Eye (tissue), 1 donor: Measurements from ENCODE around the gene ZFYVE28.

Experiments used
- DNase-seq: peaks from one replicate; pipeline ENCODE4 v3.0.0-alpha.2; 2015

ZFYVE28 gene

GRCh38 chr4:2256156-2256731 is 162.2 kb downstream of the ZFYVE28 start:
- no peak for DNase-seq

- no peak for DNase-seq
Measured at GRCh38 chr4:2255501-2256155, 162.8 kb downstream of the ZFYVE28 start.

DNA sequence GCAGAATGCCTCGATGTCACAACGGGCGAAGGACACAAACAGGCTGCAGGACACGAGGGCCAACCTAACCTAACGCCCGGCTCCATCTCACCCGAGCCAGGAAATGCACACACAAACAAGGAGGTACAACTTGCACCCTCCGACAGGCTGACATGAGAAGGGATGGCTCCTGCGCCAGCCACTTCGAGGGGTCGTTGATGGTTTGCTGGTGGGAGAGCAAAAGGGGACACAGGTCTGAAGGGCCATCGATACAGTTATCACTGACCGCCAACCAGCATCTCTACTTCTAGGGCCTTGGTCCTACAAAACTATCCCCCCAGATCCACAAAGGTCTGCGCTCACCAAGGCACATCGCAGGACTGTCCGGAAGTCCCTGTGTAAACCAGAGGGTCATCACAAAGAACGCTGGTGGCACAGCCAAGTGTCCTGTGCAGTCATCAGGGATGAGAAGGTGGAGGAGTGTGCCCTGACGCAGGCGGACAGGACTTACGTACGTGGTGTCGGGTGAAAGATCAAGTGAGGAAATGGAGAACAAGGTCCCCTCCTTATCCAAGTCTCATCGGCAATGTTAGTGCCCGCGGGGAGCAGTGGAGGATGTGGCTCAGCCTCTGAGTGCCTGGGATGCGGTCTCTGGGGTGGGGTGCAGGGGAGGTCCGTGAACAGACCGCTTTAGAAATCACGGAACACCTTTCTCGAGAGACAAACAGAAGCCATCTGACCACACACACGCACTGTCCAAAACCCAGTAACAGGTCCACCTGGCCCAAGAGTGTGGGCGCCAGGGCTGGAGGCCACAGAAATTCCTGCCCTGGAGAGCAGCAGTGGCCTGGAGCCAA is 163.6 kb downstream of the ZFYVE28 start:
- no peak for DNase-seq

GRCh38 chr4:2253160-2254084 is 165.0 kb downstream of the ZFYVE28 start:
- DNase-seq, result no peak

DNA sequence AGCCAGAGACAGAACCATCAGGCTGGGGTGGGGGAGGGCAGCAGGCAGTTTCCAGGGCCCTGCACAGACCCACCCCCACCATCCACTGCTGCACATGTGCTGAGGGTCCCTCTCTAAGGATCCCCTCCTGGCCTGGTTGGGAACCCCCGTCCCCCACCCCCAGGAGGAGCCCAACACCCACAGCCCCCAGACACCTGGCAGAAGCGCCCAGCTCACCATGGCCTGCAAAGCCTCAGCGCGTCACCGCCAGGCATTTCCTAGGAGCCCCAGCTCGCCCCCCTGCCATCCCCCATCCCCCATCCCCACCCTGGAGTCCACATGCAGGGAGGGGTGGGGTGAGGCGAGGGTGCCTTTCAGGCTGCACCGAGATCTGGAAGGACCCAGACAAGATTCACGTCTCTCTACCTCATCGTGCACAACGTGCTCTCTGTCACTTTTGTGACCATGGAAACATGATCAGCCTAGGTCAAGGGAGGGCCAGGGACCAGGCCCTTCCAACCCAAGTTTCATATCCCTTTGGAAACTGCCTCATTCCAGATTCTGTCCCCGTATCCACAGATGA is 165.8 kb downstream of the ZFYVE28 start:
- no peak for DNase-seq

DNA sequence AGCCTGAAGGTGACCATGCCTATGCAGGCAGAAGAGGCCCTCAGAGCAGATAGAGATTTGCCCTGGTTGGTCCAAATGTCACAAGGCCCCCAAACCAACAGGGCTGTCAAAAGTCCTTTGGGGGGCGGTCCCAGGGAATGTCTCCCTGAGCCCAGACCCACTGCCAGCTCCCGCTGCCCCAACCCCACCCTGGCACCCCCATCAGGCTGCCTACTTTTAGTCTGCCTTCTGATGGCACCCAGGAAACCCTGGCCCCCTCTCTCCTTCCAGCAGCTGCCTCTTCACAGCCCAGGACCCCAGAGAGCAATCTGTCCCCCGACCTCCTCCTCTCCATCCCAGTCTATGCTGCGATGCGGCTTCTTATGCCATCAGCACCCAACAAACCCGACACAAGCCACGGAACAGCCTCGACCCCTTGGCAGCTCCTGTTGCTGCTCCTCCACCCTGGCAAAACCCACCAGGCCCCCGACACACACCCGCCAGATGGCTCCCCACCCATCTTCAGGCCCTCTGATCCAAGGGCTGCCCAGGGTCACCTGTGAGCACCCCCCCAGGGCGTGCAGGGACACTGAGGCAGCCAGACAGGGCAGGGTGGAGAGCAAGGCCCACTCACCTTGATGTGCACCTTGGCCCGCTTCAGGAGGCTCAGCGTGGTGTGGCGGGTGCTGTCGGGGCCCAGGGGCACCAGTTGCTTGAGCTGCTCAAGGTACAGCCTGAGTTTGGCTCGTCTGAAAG is 166.5 kb downstream of the ZFYVE28 start:
- no peak for DNase-seq

DNA sequence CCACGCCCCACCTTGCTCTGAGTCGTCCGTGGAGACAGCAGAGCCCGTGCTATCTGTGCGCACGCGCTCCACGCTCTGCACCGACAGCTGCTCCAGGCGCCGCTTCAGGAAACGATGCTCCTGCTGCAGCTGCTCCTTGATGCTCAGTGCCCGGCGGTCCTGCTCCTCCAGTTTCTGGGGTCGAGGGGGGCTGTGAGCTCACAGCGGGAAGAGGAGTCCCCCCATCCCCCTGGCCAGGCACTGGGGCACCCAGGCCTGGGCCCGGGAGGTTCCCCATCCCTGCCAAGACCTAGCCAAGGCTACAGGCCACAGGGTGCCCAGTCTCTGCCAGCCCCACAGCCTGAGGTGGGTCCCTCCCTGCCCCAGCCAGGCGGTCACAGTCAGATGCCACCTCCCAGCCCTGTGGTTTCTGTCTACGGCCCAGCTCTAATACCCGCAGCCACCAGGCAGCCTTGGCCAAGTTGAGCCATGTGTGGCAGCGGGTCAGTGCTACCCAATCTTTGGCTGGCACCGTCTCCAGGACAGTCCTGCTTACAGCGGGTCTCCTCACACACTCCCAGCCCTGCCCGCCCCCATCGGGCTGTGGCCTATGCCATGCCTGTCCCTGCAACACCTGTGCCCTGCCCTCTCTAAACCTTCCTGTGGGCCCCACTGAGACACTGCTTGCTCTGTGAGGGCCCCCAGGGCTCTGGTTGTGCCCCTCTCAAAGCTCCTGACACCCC is 167.2 kb downstream of the ZFYVE28 start:
- DNase-seq, result no peak

- DNase-seq, result no peak
Measured at GRCh38 chr4:2250357-2251072, 167.9 kb downstream of the ZFYVE28 start.

DNA sequence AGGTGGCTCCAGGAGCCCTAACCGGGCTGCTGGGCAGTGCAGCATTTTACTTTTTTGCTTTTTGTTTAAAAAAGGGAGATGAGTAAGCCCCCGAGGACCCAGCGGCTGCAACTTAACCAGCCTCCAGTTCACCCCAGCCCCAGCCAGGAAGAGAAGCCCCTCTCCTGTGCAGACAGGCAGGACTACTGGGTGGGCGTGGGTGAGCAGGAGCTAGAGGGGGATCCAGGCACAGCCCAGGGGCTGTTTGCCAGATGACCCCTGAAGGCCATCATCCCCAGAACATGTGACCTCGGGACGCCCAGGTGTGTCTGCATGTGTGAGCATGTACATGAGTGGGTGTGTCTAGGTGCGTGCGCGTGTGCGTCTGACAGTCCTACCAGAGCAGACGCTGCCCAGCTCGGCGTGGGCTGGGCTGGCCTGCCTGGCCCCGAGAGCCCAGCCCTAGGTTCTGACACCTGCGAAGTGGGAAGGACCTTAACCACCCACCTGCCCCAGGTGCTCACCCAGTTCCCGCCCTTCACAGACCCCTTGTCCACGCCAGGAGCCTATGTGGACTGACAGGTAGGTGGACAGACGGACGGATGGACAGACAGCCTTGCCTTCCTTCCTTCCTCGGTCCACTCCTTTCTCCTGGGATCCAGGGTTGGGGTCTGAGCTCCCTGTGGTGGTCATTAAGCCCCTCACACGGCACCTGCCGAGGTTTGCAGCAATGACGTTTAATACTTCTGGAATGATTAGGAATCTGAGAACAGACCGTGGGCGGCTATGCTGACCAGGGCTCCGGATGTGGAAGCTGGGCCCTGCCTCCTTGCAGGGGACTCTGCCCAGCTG is 168.7 kb downstream of the ZFYVE28 start:
- DNase-seq, result no peak

DNA sequence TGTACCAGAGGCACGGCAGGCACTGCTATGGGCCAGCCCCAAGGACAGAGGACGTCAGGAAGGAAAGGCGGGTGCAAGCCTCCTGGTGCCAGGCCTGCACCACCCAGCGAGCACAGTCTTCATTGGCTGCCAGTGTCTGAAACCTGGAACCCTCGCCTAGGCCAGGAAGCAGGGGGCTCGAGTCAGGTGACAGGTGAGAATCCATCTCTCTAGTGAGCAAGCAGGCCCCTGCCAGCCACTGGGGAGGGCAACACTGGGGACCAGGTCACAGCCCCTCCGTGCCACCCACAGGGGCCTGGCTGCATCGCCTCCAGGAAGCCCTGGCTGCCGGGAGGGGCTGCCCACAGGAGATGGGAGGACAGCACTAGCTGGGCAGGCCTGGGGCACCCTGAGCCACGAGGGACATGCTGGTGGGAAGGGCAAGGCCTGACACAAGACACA is 169.6 kb downstream of the ZFYVE28 start:
- DNase-seq, result no peak

DNA sequence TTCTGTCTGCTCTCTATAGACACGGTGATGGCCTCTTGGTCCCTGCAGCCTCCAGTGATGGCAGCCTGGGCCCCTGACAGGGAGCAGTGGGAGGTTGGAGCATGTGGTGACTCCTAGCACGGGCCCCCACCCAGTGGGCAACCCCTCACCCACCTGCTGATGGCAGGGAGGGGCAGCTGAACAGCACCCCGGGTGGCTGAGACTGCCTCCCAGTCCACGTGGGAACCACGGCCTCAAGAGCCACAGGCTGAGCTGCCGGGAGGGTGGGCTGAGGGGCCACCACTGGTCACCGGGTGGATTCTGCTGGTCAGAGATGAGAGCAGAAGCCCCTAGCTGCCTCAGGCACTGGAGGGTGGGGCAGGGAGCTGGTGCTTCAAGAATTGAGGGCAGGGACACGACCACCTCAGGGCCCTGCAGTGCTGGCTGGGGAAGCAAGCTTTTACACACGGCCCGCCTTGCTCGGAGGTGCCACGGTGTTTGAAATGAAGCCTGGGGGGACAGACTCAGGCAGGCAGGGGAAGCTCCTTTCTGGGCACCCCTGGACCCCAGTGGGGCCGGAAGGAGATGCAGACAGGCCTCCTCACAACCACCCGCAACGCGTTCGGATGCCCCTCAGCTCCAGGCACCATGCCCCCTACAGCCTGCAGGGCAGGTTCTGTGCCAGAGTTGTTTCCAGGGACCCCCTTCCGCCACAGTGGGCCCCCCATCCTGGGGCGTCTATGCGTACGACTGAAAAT is 170.2 kb downstream of the ZFYVE28 start:
- DNase-seq, result no peak

- DNase-seq, result no peak
Measured at GRCh38 chr4:2247128-2248043, 171.1 kb downstream of the ZFYVE28 start.

DNA sequence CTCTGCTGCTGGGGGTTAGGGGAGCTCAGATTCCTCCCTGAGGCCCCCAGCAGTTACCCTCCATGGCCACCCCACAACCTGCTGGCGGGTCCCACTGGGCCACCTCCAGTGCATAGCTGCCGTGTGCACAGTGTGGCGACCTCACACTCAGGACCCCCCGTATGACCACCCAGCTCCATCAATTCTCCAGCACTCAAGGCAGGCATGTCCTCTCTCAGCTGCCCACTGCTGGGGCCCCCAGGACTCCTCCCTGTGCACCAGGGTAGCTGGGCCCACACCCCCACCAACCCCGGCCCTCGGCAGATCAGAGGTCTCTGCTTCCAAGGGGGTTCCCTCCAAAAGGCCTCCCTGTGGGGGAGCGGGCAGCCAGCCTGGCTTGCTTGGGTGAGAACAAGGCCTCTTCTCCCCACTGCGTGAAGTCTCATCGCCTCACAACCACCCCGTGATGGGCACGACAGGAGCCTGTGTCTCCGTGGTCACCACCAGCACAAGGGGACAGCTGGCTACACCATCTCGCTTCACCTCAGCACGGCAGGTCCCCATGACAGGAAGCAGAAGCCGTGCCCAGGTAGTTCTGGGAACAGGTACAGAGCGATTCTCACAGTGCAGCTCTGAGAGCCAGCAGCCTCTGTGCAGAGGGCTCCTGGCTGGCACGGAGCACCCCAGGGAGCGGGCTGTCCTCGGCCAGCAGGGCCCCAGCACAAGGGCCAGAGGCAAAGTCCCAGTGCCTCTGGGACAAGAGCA is 171.9 kb downstream of the ZFYVE28 start:
- no peak for DNase-seq

GRCh38 chr4:2245787-2246275 is 172.6 kb downstream of the ZFYVE28 start:
- no peak for DNase-seq

- DNase-seq, result no peak
Measured at GRCh38 chr4:2245057-2245786, 173.2 kb downstream of the ZFYVE28 start.
